Psoas muscle (tissue), 8 donors: ENCODE measurements around the gene PIWIL1. TPM values are rescaled to one million over a fixed set of nuclear protein-coding genes. Genes with fewer than 3 reads are reported as not detected.

Experiments used
- ATAC-seq, 4 donors: fragments of 200-7000 bp; cut with Tn5 transposase; one replicate each; pipeline ENCODE4 v1.9.1; 2020; ENCODE audit warnings: moderate library complexity in 3 of 4, mild to moderate bottlenecking in 2 of 4
- DNase-seq, 2 donors: peaks; one replicate each; pipeline ENCODE4 v3.0.0-alpha.2; 2020
- H3K27ac ChIP-seq: fragments of 200-600 bp; one replicate; pipeline ENCODE4 v1.8.0; 2022
- H3K27me3 ChIP-seq, 3 donors: fragments of 200-600 bp in 1 of 3; one replicate each; pipeline versions ENCODE4 v1.6.1 to v1.8.0; 2013 to 2022; ENCODE audit warnings: low read length in 2 of 3, mild to moderate bottlenecking in 2 of 3, moderate library complexity in 1 of 3; ENCODE audit not compliant: insufficient read depth in 3 of 3
- H3K36me3 ChIP-seq, 2 donors: fragments of 200-600 bp in 1 of 2; one replicate each; pipeline versions ENCODE4 v1.6.1 to v1.8.0; 2013 to 2022; ENCODE audit warnings: low read depth in 1 of 2, mild to moderate bottlenecking in 1 of 2, moderate library complexity in 1 of 2; ENCODE audit not compliant: insufficient read depth in 1 of 2
- H3K4me1 ChIP-seq: fragments of 200-600 bp; one replicate; pipeline ENCODE4 v1.8.0; 2022
- H3K4me3 ChIP-seq: fragments of 200-600 bp; one replicate; pipeline ENCODE4 v1.8.0; 2022; ENCODE audit warnings: mild to moderate bottlenecking
- H3K9me3 ChIP-seq: fragments of 200-600 bp; one replicate; pipeline ENCODE4 v1.8.0; 2022
- CTCF ChIP-seq: fragments of 200-600 bp; IDR thresholded peaks from one replicate; pipeline ENCODE4 v1.8.0; 2022; ENCODE audit warnings: antibody characterized with exemption
- WGBS, 3 donors: extraction: QIAGEN DNeasy Blood & Tissue Kit; methylation state at CpG; one replicate each; pipeline versions ENCODE4 v1.1.6 to v1.1.7; 2013; 5-methylcytosine and 5-hydroxymethylcytosine counted together
- intact Hi-C, 2 donors: fragments of 100-400 bp; cut with DNase I; formaldehyde crosslinking; loops; one replicate each; pipeline versions ENCODE4 v1.11.0 to v1.14.2; 2022
- polyA plus RNA-seq, 3 donors: library from polyadenylated mRNA; stranded (reverse); fragments of 200-250 nt; gene quantifications; one replicate each; pipeline ENCODE4 v1.2.3, GENCODE V29; 2013
- total RNA-seq, 4 donors: library from RNA; stranded (reverse); fragmentation: NEBNext Ultra II Directional in 2 of 4; extraction: Animal tissue kit (Norgen Biotek cat#: 25700) in 2 of 4; gene quantifications; one replicate each; pipeline versions ENCODE4 v1.2.1 to v1.2.4, GENCODE V29; 2021 to 2023
- donor health status: healthy with polysubstance abuse.
- donor health status: DM: no; HTN: no; CAD: no; lungs with moderate emphysema.
- donor health status: Bipolar disorder and iron deficiency.
- donor health status: healthy.
- donor health status: DM: yes; HTN: yes; CAD: no.
- donor health status: DM: no; HTN: no; CAD: no.
- donor health status: DM: no; HTN: no; CAD: no.
- donor health status: DM: yes; HTN: yes; CAD: no.

The PIWIL1 gene
- total and polyA plus RNA-seq, 7 donors: not detected

GRCh38 chr12:130391186-130391585 is 53.5 kb downstream of the PIWIL1 start:
- Histone ChIP-seq H3K27ac (no peak overlapping the region), H3K4me1 (no peaks in the 10 kb centered on the region), H3K27me3 (peaks cover 3 to 8% (median 5%) of the 10 kb centered on the region in 3 donors), H3K4me3 (no peak overlapping the region), H3K9me3 (no peaks in the 10 kb centered on the region), H3K36me3 (no peaks in the 10 kb centered on the region)
- DNase-seq (no peak), ATAC-seq (no peak)
- WGBS, 3 donors: 19 to 29% (median 28%) methylated on average over 14 of the region's 14 CpGs
- intact Hi-C loops: no loop called here
- TF ChIP-seq CTCF: no peak

- Histone ChIP-seq H3K9me3 (no peaks in the 10 kb centered on the region), H3K27ac (no peak overlapping the region), H3K36me3 (no peaks in the 10 kb centered on the region), H3K4me1 (no peaks in the 10 kb centered on the region), H3K27me3 (peaks cover 3 to 8% (median 5%) of the 10 kb centered on the region in 3 donors), H3K4me3 (no peak overlapping the region)
- TF ChIP-seq CTCF: no peak
- ATAC-seq: no peak
- intact Hi-C loops: no loop called here
- no peak for DNase-seq
- WGBS, 3 donors: 45 to 50% (median 50%) methylated on average over 4 of the region's 4 CpGs
These were observed 57.2 kb downstream of the PIWIL1 start for GRCh38 chr12:130394906-130395305.

- Histone ChIP-seq H3K4me3 (no peak overlapping the region), H3K9me3 (no peaks in the 10 kb centered on the region), H3K27me3 (peaks cover 0 to 3% (median 0%) of the 10 kb centered on the region in 3 donors), H3K36me3 (no peaks in the 10 kb centered on the region), H3K4me1 (no peaks in the 10 kb centered on the region), H3K27ac (no peak overlapping the region)
- 45 to 64% (median 51%) methylated on average over 2 of the region's 2 CpGs for WGBS, 3 donors
- ATAC-seq (no peak), DNase-seq (no peak)
- intact Hi-C loops: no loop called here
- TF ChIP-seq CTCF: no peak
These were observed 59.0 kb downstream of the PIWIL1 start for GRCh38 chr12:130396667-130397066.

GRCh38 chr12:130398100-130398848 is 60.6 kb downstream of the PIWIL1 start:
- WGBS, 3 donors: 62 to 66% (median 64%) methylated on average over 12 of the region's 12 CpGs
- intact Hi-C loops: no loop called here
- H3K4me1 ChIP-seq: no peaks in the 10 kb centered on the region
- no peak overlapping the region for H3K27ac ChIP-seq
- DNase-seq (no peak), ATAC-seq (no peak)
- H3K9me3 ChIP-seq: no peaks in the 10 kb centered on the region
- H3K4me3 ChIP-seq: no peak overlapping the region
- H3K27me3 ChIP-seq: peaks cover 0 to 3% (median 0%) of the 10 kb centered on the region in 3 donors
- TF ChIP-seq CTCF: no peak
- no peaks in the 10 kb centered on the region for H3K36me3 ChIP-seq
